GM12874 (cell line): ENCODE measurements around the gene ADCY9.

ENCODE experiments used
- CTCF ChIP-seq: IDR thresholded peaks from 2 replicates; pipeline ENCODE4 v1.5.1; 2011; ENCODE audit warnings: low read depth, mild to moderate bottlenecking, control low read depth, low read length, moderate library complexity; ENCODE audit not compliant: insufficient read depth

The ADCY9 gene

GRCh38 chr16:3968551-3968950 is 147.7 kb downstream of the ADCY9 start:
- TF ChIP-seq CTCF: no peak

GRCh38 chr16:3966681-3967080 is 149.6 kb downstream of the ADCY9 start:
- no peak for TF ChIP-seq CTCF

GRCh38 chr16:3965781-3966582 is 150.3 kb downstream of the ADCY9 start:
- no peak for TF ChIP-seq CTCF

GRCh38 chr16:3965306-3965705 is 150.9 kb downstream of the ADCY9 start:
- no peak for TF ChIP-seq CTCF

- TF ChIP-seq CTCF: no peak
Measured at GRCh38 chr16:3964686-3965290, 151.5 kb downstream of the ADCY9 start.

GRCh38 chr16:3963886-3964685 is 152.2 kb downstream of the ADCY9 start:
- no peak for TF ChIP-seq CTCF

- no peak for TF ChIP-seq CTCF
Measured at GRCh38 chr16:3963203-3963602, 153.0 kb downstream of the ADCY9 start.
